HUDEP-2 (cell line): ENCODE results near the gene DEPDC5.
"Not testable (repeated sequence)": the region's sequence is repeated elsewhere in the genome, so short reads cannot be mapped to it uniquely, and the experiment has no call there.

Experiments used
- DNase-seq, 76 experiments: peaks; one replicate each; lab custom pipeline; 2025; ENCODE audit not compliant: unreplicated experiment in 76 of 76; lab: John Stamatoyannopoulos, UW

Gene DEPDC5

GRCh38 chr22:31748490-31748889 lies 5.3 kb upstream of the DEPDC5 start:
- DNase-seq, result no peak

GRCh38 chr22:31749636-31750364 lies 4.0 kb upstream of the DEPDC5 start, which contains the start of gene PRR14L:
TSS of gene PRR14L (minus strand) at chr22:31750132. CDS start at chr22:31738860, 11,272 bp downstream.
- DNase-seq, result peak; percentile 32 to 98 (median 94)

- no peak for DNase-seq
Measured at GRCh38 chr22:31750365-31751284, 3.2 kb upstream of the DEPDC5 start.

GRCh38 chr22:31752096-31752847 lies 1.5 kb upstream of the DEPDC5 start:
- no peak for DNase-seq

- DNase-seq, result peak in 65 of 76 experiments; percentile 10 to 70 (median 42)
Measured at GRCh38 chr22:31753005-31753633, 700 bp upstream of the DEPDC5 start.

- DNase-seq, result no peak
Measured at GRCh38 chr22:31754813-31755212, 994 bp downstream of the DEPDC5 start.

GRCh38 chr22:31757265-31757664 lies 3.4 kb downstream of the DEPDC5 start:
- peak in 3 of 76 experiments; percentile 6 to 8 (median 6) for DNase-seq

GRCh38 chr22:31758860-31759259 lies 5.0 kb downstream of the DEPDC5 start:
- DNase-seq, result not testable (repeated sequence)

GRCh38 chr22:31764785-31765184 lies 11.0 kb downstream of the DEPDC5 start:
- peak in 28 of 76 experiments; percentile 2 to 65 (median 19) for DNase-seq

- no peak for DNase-seq
Measured at GRCh38 chr22:31768422-31769059, 14.7 kb downstream of the DEPDC5 start.

- no peak for DNase-seq
Measured at GRCh38 chr22:31773416-31773815, 19.6 kb downstream of the DEPDC5 start.

GRCh38 chr22:31776231-31776630 lies 22.4 kb downstream of the DEPDC5 start:
- no peak for DNase-seq

GRCh38 chr22:31789803-31790202 lies 36.0 kb downstream of the DEPDC5 start:
- peak in 28 of 76 experiments; percentile 1 to 60 (median 16) for DNase-seq

GRCh38 chr22:31790240-31790639 lies 36.4 kb downstream of the DEPDC5 start:
- DNase-seq, result no peak

GRCh38 chr22:31799358-31799757 lies 45.5 kb downstream of the DEPDC5 start:
- not testable (repeated sequence) for DNase-seq

GRCh38 chr22:31800065-31800464 lies 46.2 kb downstream of the DEPDC5 start:
- DNase-seq, result no peak

- not testable (repeated sequence) for DNase-seq
Measured at GRCh38 chr22:31800861-31801260, 47.0 kb downstream of the DEPDC5 start.

- peak in 74 of 76 experiments; percentile 20 to 91 (median 71) for DNase-seq
Measured at GRCh38 chr22:31802575-31802974, 48.8 kb downstream of the DEPDC5 start.

GRCh38 chr22:31806751-31807150 lies 52.9 kb downstream of the DEPDC5 start:
- DNase-seq, result no peak
